CD4-positive, alpha-beta T cell treated with Interferon alpha-2 for 1 hour (primary cell): ENCODE data around the gene ABCB9.
"Not testable (repeated sequence)": the region's sequence is repeated elsewhere in the genome, so short reads cannot be mapped to it uniquely, and the experiment has no call there.

ENCODE experiments used
- DNase-seq, 2 donors: peaks; one replicate each; pipeline ENCODE4 v3.0.0-alpha.2; 2020 to 2022

Gene ABCB9

GRCh38 chr12:122934722-122935121, 31.5 kb downstream of the ABCB9 start:
- DNase-seq, result no peak

GRCh38 chr12:122932207-122932606, 34.1 kb downstream of the ABCB9 start:
- no peak for DNase-seq

GRCh38 chr12:122929812-122930211, 36.5 kb downstream of the ABCB9 start:
- no peak for DNase-seq

- DNase-seq, result no peak
Measured at GRCh38 chr12:122929148-122929538, 37.1 kb downstream of the ABCB9 start.

GRCh38 chr12:122928404-122929147, 37.7 kb downstream of the ABCB9 start:
- DNase-seq, result no peak

GRCh38 chr12:122927756-122928403, 38.4 kb downstream of the ABCB9 start:
- DNase-seq, result no peak

GRCh38 chr12:122921917-122922316, 44.3 kb downstream of the ABCB9 start:
- no peak for DNase-seq

GRCh38 chr12:122920687-122921086, 45.6 kb downstream of the ABCB9 start:
- DNase-seq, result no peak

GRCh38 chr12:122918827-122919226, 47.4 kb downstream of the ABCB9 start:
- no peak for DNase-seq

GRCh38 chr12:122917507-122918121, 48.6 kb downstream of the ABCB9 start:
- DNase-seq, result no peak

- no peak for DNase-seq
Measured at GRCh38 chr12:122909442-122910288, 56.6 kb downstream of the ABCB9 start.

- DNase-seq, result no peak
Measured at GRCh38 chr12:122908915-122909314, 57.3 kb downstream of the ABCB9 start.

GRCh38 chr12:122905258-122905657, 61.0 kb downstream of the ABCB9 start:
- DNase-seq, result not testable (repeated sequence)

- no peak for DNase-seq
Measured at GRCh38 chr12:122903693-122904034, 62.6 kb downstream of the ABCB9 start.

GRCh38 chr12:122902854-122903692, 63.2 kb downstream of the ABCB9 start:
- DNase-seq, result no peak

- no peak for DNase-seq
Measured at GRCh38 chr12:122899887-122900286, 66.4 kb downstream of the ABCB9 start.

- no peak for DNase-seq
Measured at GRCh38 chr12:122896662-122897061, 69.6 kb downstream of the ABCB9 start.

- peak; percentile 91 to 93 for DNase-seq
Measured at GRCh38 chr12:122895704-122896636, 70.3 kb downstream of the ABCB9 start, which contains the start of gene VPS37B. VPS37B (minus strand) TSS chr12:122896124; CDS start chr12:122896062, 62 bp downstream.

GRCh38 chr12:122895320-122895703, 71.0 kb downstream of the ABCB9 start:
- DNase-seq, result no peak

GRCh38 chr12:122894193-122895121, 71.8 kb downstream of the ABCB9 start:
- DNase-seq, result peak in 1 of 2 donors; percentile 52
